22Rv1 (cell line): ENCODE measurements around the gene CFAP73.

Source experiments
- ZFX ChIP-seq: fragments of 450-650 bp; IDR thresholded peaks from 2 replicates; pipeline ENCODE4 v1.6.1; 2017; ENCODE audit warnings: antibody characterized with exemption, borderline replicate concordance
- TF ChIP-seq, protein P1 (sequence below): fragments of 450-650 bp; IDR thresholded peaks from 2 replicates; pipeline ENCODE4 v1.5.1; 2017; ENCODE audit warnings: mild to moderate bottlenecking

DNA sequence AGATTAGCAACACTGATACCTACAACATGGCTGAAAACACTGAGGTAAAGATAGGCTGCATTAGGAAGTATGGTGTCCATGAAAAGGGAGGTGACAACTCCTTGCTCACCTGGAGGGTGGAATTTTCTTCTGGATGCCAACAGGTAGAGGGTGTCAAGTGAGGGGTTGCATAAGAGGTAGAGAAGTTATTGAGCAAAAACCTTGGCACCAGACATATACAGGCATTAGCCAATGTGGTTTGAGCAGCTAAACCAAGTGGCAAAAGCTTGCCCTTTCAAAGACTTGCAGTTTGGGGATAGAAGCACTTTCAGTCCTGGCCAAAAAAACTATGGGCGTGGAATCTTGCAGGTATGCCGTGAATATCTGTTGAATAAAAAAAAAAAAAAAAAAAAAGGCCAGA, 39.8 kb downstream of the CFAP73 start:
- TF ChIP-seq, protein P1, sequence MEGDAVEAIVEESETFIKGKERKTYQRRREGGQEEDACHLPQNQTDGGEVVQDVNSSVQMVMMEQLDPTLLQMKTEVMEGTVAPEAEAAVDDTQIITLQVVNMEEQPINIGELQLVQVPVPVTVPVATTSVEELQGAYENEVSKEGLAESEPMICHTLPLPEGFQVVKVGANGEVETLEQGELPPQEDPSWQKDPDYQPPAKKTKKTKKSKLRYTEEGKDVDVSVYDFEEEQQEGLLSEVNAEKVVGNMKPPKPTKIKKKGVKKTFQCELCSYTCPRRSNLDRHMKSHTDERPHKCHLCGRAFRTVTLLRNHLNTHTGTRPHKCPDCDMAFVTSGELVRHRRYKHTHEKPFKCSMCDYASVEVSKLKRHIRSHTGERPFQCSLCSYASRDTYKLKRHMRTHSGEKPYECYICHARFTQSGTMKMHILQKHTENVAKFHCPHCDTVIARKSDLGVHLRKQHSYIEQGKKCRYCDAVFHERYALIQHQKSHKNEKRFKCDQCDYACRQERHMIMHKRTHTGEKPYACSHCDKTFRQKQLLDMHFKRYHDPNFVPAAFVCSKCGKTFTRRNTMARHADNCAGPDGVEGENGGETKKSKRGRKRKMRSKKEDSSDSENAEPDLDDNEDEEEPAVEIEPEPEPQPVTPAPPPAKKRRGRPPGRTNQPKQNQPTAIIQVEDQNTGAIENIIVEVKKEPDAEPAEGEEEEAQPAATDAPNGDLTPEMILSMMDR: no peak
- TF ChIP-seq ZFX: no peak
